HG02571 (cell line): ENCODE measurements around the gene MN1.

Experiments used
- ATAC-seq: cut with Tn5 transposase; IDR thresholded peaks from one replicate; pipeline ENCODE4 v1.9.1; 2021; ENCODE audit warnings: mild to moderate bottlenecking, moderate library complexity; ENCODE audit not compliant: unreplicated experiment

The MN1 gene

GRCh38 chr22:27801616-27802345 lies at the start of gene MN1:
Gene MN1 (minus strand): TSS chr22:27801756. CDS start chr22:27800543, 1,213 bp downstream.
- ATAC-seq: no peak

GRCh38 chr22:27850000-27850521 lies 48.5 kb upstream of the MN1 start:
- ATAC-seq: no peak

- no peak for ATAC-seq
Observed at GRCh38 chr22:27848005-27848404, 46.4 kb upstream of the MN1 start.

- ATAC-seq: no peak
Observed at GRCh38 chr22:27846910-27847309, 45.4 kb upstream of the MN1 start.

- no peak for ATAC-seq
Observed at GRCh38 chr22:27846248-27846757, 44.7 kb upstream of the MN1 start.

GRCh38 chr22:27845644-27846043 lies 44.1 kb upstream of the MN1 start:
- ATAC-seq: no peak

GRCh38 chr22:27844656-27845591 lies 43.4 kb upstream of the MN1 start:
- no peak for ATAC-seq

GRCh38 chr22:27844256-27844655 lies 42.7 kb upstream of the MN1 start:
- ATAC-seq: no peak

GRCh38 chr22:27843441-27843840 lies 41.9 kb upstream of the MN1 start:
- no peak for ATAC-seq

- ATAC-seq: no peak
Observed at GRCh38 chr22:27842669-27843431, 41.3 kb upstream of the MN1 start.

- ATAC-seq: no peak
Observed at GRCh38 chr22:27842201-27842600, 40.6 kb upstream of the MN1 start.

- no peak for ATAC-seq
Observed at GRCh38 chr22:27840436-27840835, 38.9 kb upstream of the MN1 start.

- no peak for ATAC-seq
Observed at GRCh38 chr22:27839057-27839660, 37.6 kb upstream of the MN1 start.

GRCh38 chr22:27836181-27836580 lies 34.6 kb upstream of the MN1 start:
- ATAC-seq: no peak

GRCh38 chr22:27835446-27835845 lies 33.9 kb upstream of the MN1 start:
- ATAC-seq: no peak

GRCh38 chr22:27834364-27835185 lies 33.0 kb upstream of the MN1 start:
- ATAC-seq: no peak

- no peak for ATAC-seq
Observed at GRCh38 chr22:27833803-27834202, 32.2 kb upstream of the MN1 start.

- ATAC-seq: no peak
Observed at GRCh38 chr22:27832606-27833005, 31.1 kb upstream of the MN1 start.

- no peak for ATAC-seq
Observed at GRCh38 chr22:27829620-27830019, 28.1 kb upstream of the MN1 start.
